ENCODE results near the gene RUFY3.

The RUFY3 gene

DNA sequence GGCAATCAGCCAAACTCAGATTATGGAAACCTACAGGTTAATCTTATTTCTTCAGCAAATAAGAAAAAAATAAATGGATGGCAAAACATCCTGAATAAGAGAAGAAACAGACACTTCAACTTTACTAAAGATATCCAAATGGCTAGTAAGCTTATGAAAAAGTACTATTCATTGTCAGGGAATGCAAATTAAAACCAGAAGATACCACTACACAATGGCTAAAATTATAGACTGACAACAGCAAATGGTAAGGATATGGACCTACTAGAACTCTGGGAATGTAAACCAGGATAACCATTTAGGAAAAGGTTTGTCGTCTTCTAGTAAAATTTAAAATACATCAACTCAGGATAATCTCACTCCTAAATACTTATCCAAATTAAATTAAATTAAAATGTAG, 93.6 kb downstream of the RUFY3 start:
- FAIRE-seq: no peak
- DNase-seq (ENCODE audit: insufficient read length, low spot score): no peak
- TF ChIP-seq, protein P1, sequence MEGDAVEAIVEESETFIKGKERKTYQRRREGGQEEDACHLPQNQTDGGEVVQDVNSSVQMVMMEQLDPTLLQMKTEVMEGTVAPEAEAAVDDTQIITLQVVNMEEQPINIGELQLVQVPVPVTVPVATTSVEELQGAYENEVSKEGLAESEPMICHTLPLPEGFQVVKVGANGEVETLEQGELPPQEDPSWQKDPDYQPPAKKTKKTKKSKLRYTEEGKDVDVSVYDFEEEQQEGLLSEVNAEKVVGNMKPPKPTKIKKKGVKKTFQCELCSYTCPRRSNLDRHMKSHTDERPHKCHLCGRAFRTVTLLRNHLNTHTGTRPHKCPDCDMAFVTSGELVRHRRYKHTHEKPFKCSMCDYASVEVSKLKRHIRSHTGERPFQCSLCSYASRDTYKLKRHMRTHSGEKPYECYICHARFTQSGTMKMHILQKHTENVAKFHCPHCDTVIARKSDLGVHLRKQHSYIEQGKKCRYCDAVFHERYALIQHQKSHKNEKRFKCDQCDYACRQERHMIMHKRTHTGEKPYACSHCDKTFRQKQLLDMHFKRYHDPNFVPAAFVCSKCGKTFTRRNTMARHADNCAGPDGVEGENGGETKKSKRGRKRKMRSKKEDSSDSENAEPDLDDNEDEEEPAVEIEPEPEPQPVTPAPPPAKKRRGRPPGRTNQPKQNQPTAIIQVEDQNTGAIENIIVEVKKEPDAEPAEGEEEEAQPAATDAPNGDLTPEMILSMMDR (IDR thresholded peaks at IDR 0.05; ENCODE audit: insufficient read depth, missing control alignments): no peak

DNA sequence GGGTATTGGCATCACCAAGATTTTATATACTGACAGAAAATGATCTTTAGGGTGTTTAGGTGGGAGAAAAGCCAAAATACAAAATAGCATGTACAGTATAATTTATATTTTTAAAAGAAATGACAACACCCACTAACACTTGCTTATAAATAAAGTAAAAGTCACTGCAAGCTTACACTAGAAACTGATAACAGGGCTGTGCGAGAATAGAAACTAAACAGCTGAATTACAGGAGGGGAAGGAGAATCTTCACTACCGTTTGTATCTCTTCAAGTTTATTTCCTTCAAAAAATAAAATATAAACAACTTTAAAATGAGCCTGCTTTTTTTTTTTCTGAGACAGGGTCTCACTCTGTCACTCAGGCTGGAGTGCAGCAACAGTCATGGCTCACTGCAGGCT, 95.1 kb downstream of the RUFY3 start:
- TF ChIP-seq, protein P1 (IDR thresholded peaks at IDR 0.05; ENCODE audit: insufficient read depth, missing control alignments): no peak
- DNase-seq (ENCODE audit: insufficient read length, low spot score) (no peak), FAIRE-seq (no peak)

DNA sequence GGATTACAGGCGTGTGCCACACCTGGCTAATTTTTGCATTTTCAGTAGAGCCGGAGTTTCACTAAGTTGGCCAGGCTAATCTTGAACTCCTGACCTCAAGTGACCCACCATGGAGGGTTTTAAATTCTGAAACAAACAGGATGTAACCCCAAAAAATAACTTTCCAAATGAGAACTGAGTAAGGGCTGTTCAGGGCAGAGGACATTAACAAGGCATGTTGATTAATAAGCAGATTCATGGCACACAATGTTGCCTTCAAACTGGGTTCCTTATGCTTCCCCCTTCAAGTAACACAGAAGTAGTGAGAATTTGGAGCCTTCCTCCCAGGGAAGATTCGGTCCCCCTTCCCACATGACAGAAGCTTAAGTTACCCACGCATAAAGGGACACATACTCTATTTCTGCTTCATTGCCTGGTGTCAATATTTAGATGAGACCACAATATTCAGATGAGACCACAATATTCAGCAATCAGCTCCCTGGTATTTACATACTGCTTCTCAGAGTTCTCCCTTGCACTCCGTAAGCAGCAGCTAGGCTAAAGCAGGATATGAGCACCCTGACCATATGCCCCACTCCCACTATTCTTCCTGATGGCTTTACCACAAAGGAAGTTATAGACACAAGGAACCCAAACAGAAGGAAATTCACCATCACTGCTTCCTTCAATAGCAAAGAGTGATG, 96.5 kb downstream of the RUFY3 start:
- TF ChIP-seq, protein P1 (IDR thresholded peaks at IDR 0.05; ENCODE audit: insufficient read depth, missing control alignments): no peak
- no peak for FAIRE-seq
- no peak for DNase-seq (ENCODE audit: insufficient read length, low spot score)

DNA sequence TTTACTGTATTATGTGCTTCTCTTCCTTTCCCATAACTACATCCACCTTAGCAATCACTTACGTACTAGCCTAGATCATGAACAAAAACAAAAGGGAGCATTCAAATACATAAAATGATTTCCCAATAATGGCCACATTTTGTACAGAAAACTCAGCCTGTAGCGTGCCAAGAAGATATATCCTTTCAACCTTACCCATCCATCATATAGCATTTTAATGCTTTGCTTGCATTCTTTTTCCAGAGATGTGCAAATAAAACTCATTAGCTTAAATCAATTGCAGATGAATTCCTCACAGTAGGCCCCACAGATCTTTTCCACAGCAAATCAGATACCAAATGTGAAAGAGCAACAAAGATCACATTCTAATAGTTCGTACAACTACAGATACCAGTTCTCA, 97.2 kb downstream of the RUFY3 start:
- no peak for FAIRE-seq
- TF ChIP-seq, protein P1 (IDR thresholded peaks at IDR 0.05; ENCODE audit: insufficient read depth, missing control alignments): no peak
- no peak for DNase-seq (ENCODE audit: insufficient read length, low spot score)

DNA sequence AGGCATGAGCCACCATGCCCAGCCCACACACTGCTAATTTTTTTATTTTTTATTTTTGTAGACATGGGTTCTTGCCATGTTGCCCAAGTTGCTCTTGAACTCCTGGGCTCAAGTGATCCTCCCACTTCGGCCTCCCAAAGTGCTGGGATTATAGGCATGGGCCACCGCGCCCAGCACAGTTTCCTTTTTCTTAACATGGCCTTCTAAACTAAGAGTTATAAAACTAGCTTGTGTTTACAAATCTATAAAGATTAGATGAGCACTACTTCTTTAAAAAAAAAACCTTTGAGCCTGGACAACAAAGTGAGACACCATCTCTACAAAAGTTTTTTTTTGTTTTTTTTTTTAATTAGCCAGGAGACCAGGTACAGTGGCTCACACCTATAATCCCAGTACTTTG, 107.3 kb downstream of the RUFY3 start:
- TF ChIP-seq, protein P1 (IDR thresholded peaks at IDR 0.05; ENCODE audit: insufficient read depth, missing control alignments): no peak
- FAIRE-seq: no peak
- DNase-seq (ENCODE audit: insufficient read length, low spot score): no peak

DNA sequence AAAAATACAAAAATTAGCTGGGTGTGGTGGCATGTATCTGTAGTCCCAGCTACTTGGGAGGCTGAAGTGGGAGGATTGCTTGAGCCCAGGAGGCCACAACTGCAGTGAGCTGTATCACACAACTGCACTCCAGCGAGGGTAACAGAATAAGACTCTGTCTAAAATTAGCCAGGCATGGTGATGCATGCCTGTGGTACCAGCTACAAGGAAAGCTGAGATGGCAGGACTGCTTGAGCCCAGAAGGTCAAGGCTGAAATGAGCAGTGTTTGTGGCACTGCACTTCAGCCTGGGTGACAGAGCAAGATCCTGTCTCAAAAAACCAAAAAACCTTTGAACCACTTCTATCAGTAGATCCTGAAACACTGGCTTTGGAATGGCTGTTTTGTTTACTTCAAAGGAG, 107.7 kb downstream of the RUFY3 start:
- TF ChIP-seq, protein P1 (IDR thresholded peaks at IDR 0.05; ENCODE audit: insufficient read depth, missing control alignments): no peak
- no peak for DNase-seq (ENCODE audit: insufficient read length, low spot score)
- no peak for FAIRE-seq

DNA sequence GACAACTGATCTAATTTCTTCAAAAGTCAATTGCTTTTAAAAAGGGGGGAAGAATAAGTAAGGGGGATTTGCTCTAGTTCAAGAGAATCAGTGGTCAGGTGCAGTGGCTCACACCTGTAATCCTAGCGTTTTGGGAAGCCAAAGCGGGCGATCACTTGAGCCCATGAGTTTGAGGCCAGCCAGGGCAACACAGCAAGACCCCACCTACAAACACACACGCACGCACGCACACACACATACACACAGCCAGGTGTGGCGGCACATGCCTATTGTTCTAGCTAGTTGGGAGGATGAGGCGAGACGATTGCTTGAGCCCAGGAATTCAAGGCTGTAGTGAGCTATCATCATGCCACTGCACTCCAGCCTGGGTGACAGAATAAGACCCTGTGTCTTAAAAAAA, 108.3 kb downstream of the RUFY3 start:
- TF ChIP-seq, protein P1 (IDR thresholded peaks at IDR 0.05; ENCODE audit: insufficient read depth, missing control alignments): no peak
- DNase-seq (ENCODE audit: insufficient read length, low spot score): no peak
- FAIRE-seq: no peak

All from D721Med (cell line).